Measurements from ENCODE around the gene MTHFSD.

DNA sequence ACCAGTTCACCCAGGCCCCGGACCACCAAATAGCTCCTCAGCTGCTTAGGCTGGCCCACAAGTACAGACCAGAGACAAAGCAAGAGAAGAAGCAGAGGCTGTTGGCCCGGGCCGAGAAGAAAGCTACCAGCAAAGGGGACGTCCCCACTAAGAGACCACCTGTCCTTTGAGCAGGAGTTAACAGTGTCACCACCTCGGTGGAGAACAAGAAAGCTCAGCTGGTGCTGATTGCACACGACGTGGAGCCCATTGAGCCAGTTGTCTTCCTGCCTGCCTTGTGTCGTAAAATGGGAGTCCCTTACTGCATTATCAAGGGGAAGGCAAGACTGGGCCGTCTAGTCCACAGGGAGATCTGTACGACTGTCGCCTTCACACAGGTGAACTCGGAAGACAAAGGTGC lies 29.3 kb downstream of the MTHFSD start:
- TF ChIP-seq, protein P1, sequence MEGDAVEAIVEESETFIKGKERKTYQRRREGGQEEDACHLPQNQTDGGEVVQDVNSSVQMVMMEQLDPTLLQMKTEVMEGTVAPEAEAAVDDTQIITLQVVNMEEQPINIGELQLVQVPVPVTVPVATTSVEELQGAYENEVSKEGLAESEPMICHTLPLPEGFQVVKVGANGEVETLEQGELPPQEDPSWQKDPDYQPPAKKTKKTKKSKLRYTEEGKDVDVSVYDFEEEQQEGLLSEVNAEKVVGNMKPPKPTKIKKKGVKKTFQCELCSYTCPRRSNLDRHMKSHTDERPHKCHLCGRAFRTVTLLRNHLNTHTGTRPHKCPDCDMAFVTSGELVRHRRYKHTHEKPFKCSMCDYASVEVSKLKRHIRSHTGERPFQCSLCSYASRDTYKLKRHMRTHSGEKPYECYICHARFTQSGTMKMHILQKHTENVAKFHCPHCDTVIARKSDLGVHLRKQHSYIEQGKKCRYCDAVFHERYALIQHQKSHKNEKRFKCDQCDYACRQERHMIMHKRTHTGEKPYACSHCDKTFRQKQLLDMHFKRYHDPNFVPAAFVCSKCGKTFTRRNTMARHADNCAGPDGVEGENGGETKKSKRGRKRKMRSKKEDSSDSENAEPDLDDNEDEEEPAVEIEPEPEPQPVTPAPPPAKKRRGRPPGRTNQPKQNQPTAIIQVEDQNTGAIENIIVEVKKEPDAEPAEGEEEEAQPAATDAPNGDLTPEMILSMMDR (IDR thresholded peaks at IDR 0.05 in 8 of 11, conservative IDR thresholded peaks at IDR 0.05 in 3 of 11) = no peak
- TF ChIP-seq POLR2AphosphoS5 (IDR thresholded peaks at IDR 0.05) (no peak), POLR2A (IDR thresholded peaks at IDR 0.05) (no peak)

Data from spleen (tissue), 7 donors.